ENCODE measurements around the gene SPRR2D. TPM values are rescaled to one million over a fixed set of nuclear protein-coding genes. Genes with fewer than 3 reads are reported as not detected.

SPRR2D gene
- total and polyA plus RNA-seq, 2 of the 8 experiments (the other 6 are each of a cell fraction or from before 2014, with no cell fraction given): not detected

GRCh38 chr1:152997901-152998300 lies 43.0 kb downstream of the SPRR2D start:
- 71% methylated on average over 7 of the region's 7 CpGs; no CpG with 5 or more reads in 1 of the 2 experiments for WGBS, 2 experiments (ENCODE audit: extremely low coverage in 1 of 2, insufficient coverage in 1 of 2, insufficient read length in 1 of 2, insufficient replicate concordance in 2 of 2, low coverage in 1 of 2, low lambda C conversion rate in 2 of 2, missing lambda C conversion rate in 1 of 2)
- Histone ChIP-seq H3K23ac (ENCODE audit: insufficient read length) (no peak overlapping the region), H4K8ac (ENCODE audit: extremely low read depth, insufficient read depth, low read length) (no peak overlapping the region), H4K5ac (ENCODE audit: insufficient read length, low read depth, low read length) (no peak overlapping the region), H3K9ac (replicated peaks in 1 of 4; ENCODE audit: extremely low read depth in 1 of 4, low read depth in 3 of 4, low read length in 3 of 4) (no peak overlapping the region), H3K27ac (ENCODE audit: low read depth, low read length) (no peak overlapping the region), H3K4ac (replicated peaks; ENCODE audit: insufficient read length, low read depth, low read length) (no peak overlapping the region), H3K14ac (ENCODE audit: insufficient read length) (no peak overlapping the region), H3K9me3 (ENCODE audit: insufficient read depth in 2 of 2, low read depth in 1 of 2, low read length in 1 of 2) (0 out of 4 replicates have a peak, but pooled peaks cover 0 to 7% of the 10 kb centered on the region in 2 experiments), H3K4me2 (ENCODE audit: insufficient read depth in 1 of 2, low read depth in 2 of 2, low read length in 2 of 2) (no peak overlapping the region), H3K27me3 (replicated peaks in 1 of 4; ENCODE audit: control insufficient read depth in 3 of 4, extremely low read depth in 1 of 4, insufficient read depth in 3 of 4, low read length in 3 of 4) (no peaks in the 10 kb centered on the region), H2BK20ac (ENCODE audit: low read length) (no peak overlapping the region), H3K56ac (replicated peaks; ENCODE audit: insufficient read length, low read depth, low read length) (no peak overlapping the region), H3K23me2 (ENCODE audit: low read depth, low read length) (no peaks in the 10 kb centered on the region), H2AK5ac (ENCODE audit: low read depth, low read length) (no peak overlapping the region), H3K18ac (ENCODE audit: extremely low read depth, low read length) (no peak overlapping the region), H4K20me1 (replicated peaks in 1 of 2; ENCODE audit: control insufficient read depth in 1 of 2, insufficient read depth in 2 of 2, low read length in 2 of 2) (no peaks in the 10 kb centered on the region), H4K91ac (replicated peaks; ENCODE audit: insufficient read length, low read length) (no peak overlapping the region), H2BK15ac (ENCODE audit: low read length) (no peak overlapping the region), H3K79me2 (ENCODE audit: control insufficient read depth in 1 of 2, insufficient read depth in 2 of 2, low read length in 2 of 2) (no peaks in the 10 kb centered on the region), H3K36me3 (ENCODE audit: control insufficient read depth in 2 of 4, insufficient read depth in 4 of 4, low read length in 3 of 4) (no peaks in the 10 kb centered on the region), H2BK5ac (ENCODE audit: low read depth, low read length) (no peak overlapping the region), H3K79me1 (ENCODE audit: low read depth, low read length) (no peaks in the 10 kb centered on the region), H3K4me3 (ENCODE audit: extremely low read depth in 1 of 4, insufficient read depth in 2 of 4, low read depth in 3 of 4, low read length in 4 of 4) (no peak overlapping the region), H2BK120ac (replicated peaks; ENCODE audit: low read depth, low read length) (no peak overlapping the region), H2AFZ (ENCODE audit: low read length) (no peak overlapping the region), H2BK12ac (ENCODE audit: low read depth, low read length) (no peak overlapping the region), H3K4me1 (replicated peaks in 1 of 4; ENCODE audit: control insufficient read depth in 3 of 4, insufficient read depth in 4 of 4, low read length in 3 of 4) (peaks cover 0 to 4% (median 2%) of the 10 kb centered on the region in 4 experiments; a peak in 1 of 7 replicates)
- TF ChIP-seq TAF7 (optimal IDR thresholded peaks at IDR 0.05; ENCODE audit: borderline replicate concordance, low read depth, low read length): no peak
- no peak for TF ChIP-seq CTBP2 (IDR thresholded peaks at IDR 0.05; ENCODE audit: borderline replicate concordance, insufficient read depth, insufficient read length, low read length)
- CTCF ChIA-PET (ENCODE audit: partially characterized antibody): interaction anchor here (0.9 to 1.6 kb wide), 2 partner anchors 32 to 33 kb away, joined by 3 to 4 read pairs; no protein-coding TSS in a partner anchor
- no peak for DNase-seq (ENCODE audit: low read depth in 1 of 2, low spot score in 2 of 2)
- POLR2A ChIA-PET (ENCODE audit: partially characterized antibody): no interaction called here
- no peak for FAIRE-seq
